Measurements from ENCODE around the gene ZFYVE19. TPM values are rescaled to one million over a fixed set of nuclear protein-coding genes. Genes with fewer than 3 reads are reported as not detected.

ZFYVE19 gene
- total RNA-seq, 1 experiment from 2014 or later = 39.5 TPM

DNA sequence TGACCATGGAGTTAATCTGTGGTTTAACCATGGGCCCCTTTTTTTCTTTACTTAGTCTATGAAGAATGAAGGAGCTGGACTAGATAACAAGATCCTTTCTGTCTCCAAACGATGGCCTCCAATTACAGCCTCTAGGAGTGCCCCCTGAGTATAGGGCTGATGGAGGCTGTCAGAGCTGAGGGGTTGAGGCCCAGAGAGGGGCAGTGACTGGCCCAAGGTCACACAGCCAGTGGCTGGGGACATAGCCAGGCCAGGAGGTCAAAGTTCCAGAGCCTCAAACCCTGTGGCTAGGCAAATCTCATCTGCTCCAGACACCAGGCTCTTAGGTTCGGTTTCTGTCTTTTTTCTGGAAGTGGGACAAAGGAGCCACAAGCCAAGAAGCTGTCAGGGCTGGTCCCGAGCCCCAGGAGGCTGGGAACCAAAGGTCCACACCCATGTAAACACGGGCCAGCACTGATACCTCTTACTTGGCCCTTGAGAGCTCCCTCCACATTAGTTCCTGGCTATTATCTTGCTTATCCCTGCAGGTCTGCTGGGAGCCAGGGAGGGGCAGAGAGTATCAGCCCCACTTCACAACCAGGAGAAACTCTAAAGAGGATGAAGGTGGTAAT lies 56.9 kb downstream of the ZFYVE19 start:
- no peak for ATAC-seq

More for the DNA sequence above, 56.9 kb downstream of the ZFYVE19 start:
- no TSS peak for BruUV-seq (replicated peaks)
- TF ChIP-seq TCF7L2 (IDR thresholded peaks at IDR 0.05; ENCODE audit: low read depth, low read length) = no peak
- TF ChIP-seq POLR2AphosphoS5 (IDR thresholded peaks at IDR 0.05; ENCODE audit: low read depth, low read length) = no peak
- no peak for TF ChIP-seq SIN3A (IDR thresholded peaks at IDR 0.05; ENCODE audit: borderline replicate concordance, insufficient read depth, low read depth, low read length)
- TF ChIP-seq, protein P1, sequence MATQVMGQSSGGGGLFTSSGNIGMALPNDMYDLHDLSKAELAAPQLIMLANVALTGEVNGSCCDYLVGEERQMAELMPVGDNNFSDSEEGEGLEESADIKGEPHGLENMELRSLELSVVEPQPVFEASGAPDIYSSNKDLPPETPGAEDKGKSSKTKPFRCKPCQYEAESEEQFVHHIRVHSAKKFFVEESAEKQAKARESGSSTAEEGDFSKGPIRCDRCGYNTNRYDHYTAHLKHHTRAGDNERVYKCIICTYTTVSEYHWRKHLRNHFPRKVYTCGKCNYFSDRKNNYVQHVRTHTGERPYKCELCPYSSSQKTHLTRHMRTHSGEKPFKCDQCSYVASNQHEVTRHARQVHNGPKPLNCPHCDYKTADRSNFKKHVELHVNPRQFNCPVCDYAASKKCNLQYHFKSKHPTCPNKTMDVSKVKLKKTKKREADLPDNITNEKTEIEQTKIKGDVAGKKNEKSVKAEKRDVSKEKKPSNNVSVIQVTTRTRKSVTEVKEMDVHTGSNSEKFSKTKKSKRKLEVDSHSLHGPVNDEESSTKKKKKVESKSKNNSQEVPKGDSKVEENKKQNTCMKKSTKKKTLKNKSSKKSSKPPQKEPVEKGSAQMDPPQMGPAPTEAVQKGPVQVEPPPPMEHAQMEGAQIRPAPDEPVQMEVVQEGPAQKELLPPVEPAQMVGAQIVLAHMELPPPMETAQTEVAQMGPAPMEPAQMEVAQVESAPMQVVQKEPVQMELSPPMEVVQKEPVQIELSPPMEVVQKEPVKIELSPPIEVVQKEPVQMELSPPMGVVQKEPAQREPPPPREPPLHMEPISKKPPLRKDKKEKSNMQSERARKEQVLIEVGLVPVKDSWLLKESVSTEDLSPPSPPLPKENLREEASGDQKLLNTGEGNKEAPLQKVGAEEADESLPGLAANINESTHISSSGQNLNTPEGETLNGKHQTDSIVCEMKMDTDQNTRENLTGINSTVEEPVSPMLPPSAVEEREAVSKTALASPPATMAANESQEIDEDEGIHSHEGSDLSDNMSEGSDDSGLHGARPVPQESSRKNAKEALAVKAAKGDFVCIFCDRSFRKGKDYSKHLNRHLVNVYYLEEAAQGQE (IDR thresholded peaks at IDR 0.05; ENCODE audit: insufficient read depth in 1 of 2, low read depth in 2 of 2, low read length in 1 of 2) = no peak
- TF ChIP-seq CTCF (IDR thresholded peaks at IDR 0.05) = no peak
- Histone ChIP-seq H3K36me3 (ENCODE audit: control insufficient read depth, insufficient read depth, low read length) (no peaks in the 10 kb centered on the region), H3K4me1 (ENCODE audit: control insufficient read depth, insufficient read depth, low read length) (0 out of 2 replicates have a peak, but pooled peaks cover 4% of the 10 kb centered on the region), H3K4me3 (ENCODE audit: low read depth in 2 of 2, low read length in 2 of 2) (no peak overlapping the region), H3K9me3 (ENCODE audit: control insufficient read depth, insufficient read depth, low read depth, low read length) (no peaks in the 10 kb centered on the region), H3K27ac (ENCODE audit: low read length) (no peak overlapping the region), H3K27me3 (ENCODE audit: control insufficient read depth, insufficient read depth, low read length) (no peaks in the 10 kb centered on the region)
- in situ Hi-C loops (cut with HindIII; ENCODE audit: low pct_unique_long_range_greater_than_20kb, low sequenced_read_pairs) (no loop called here), intact Hi-C loops (cut with micrococcal nuclease; ENCODE audit: unreplicated experiment) (no loop called here)
- CTCF ChIA-PET = no interaction called here
- POLR2A ChIA-PET = interaction anchor here (0.6 kb wide), 1 partner anchor 155 kb away, joined by 3 read pairs; no protein-coding TSS in a partner anchor
- no peak for DNase-seq (ENCODE audit: low read depth, low spot score)

Other genes starting within 250 kb of the ZFYVE19 start
- gene CCDC32, start 242.0 kb upstream of the ZFYVE19 start, total RNA-seq (2021; ENCODE audit: unreplicated experiment) = 29.8 TPM
- gene RPUSD2, start 237.8 kb upstream of the ZFYVE19 start, total RNA-seq (2021; ENCODE audit: unreplicated experiment) = 17.5 TPM
- gene KNL1, start 212.8 kb upstream of the ZFYVE19 start, total RNA-seq (2021; ENCODE audit: unreplicated experiment) = 28.9 TPM
- 30.3 TPM for gene RAD51, start 111.9 kb upstream of the ZFYVE19 start, total RNA-seq (2021; ENCODE audit: unreplicated experiment)
- gene RMDN3, start 51.8 kb upstream of the ZFYVE19 start, total RNA-seq (2021; ENCODE audit: unreplicated experiment) = 33.2 TPM
- gene GCHFR, start 43.0 kb upstream of the ZFYVE19 start, total RNA-seq (2021; ENCODE audit: unreplicated experiment) = 37.2 TPM
- 0.33 TPM for gene C15orf62, start 37.1 kb upstream of the ZFYVE19 start, total RNA-seq (2021; ENCODE audit: unreplicated experiment)
- 39.3 TPM for gene DNAJC17, start 384 bp downstream of the ZFYVE19 start, total RNA-seq (2021; ENCODE audit: unreplicated experiment)
- gene PPP1R14D, start 21.6 kb downstream of the ZFYVE19 start, total RNA-seq (2021; ENCODE audit: unreplicated experiment) = 0.64 TPM
- gene SPINT1, start 37.0 kb downstream of the ZFYVE19 start, total RNA-seq (2021; ENCODE audit: unreplicated experiment) = 32.7 TPM
- gene RHOV, start 67.1 kb downstream of the ZFYVE19 start, total RNA-seq (2021; ENCODE audit: unreplicated experiment) = 4.2 TPM
- gene VPS18, start 87.4 kb downstream of the ZFYVE19 start, total RNA-seq (2021; ENCODE audit: unreplicated experiment) = 46.7 TPM
- 0.31 TPM for gene DLL4, start 122.3 kb downstream of the ZFYVE19 start, total RNA-seq (2021; ENCODE audit: unreplicated experiment)
- 15.5 TPM for gene CHAC1, start 146.4 kb downstream of the ZFYVE19 start, total RNA-seq (2021; ENCODE audit: unreplicated experiment)

Data from Panc1 (cell line).